ENCODE results near the gene IL9. TPM values are rescaled to one million over a fixed set of nuclear protein-coding genes. Genes with fewer than 3 reads are reported as not detected.

The IL9 gene
- total and polyA plus RNA-seq, 2 of the 4 experiments (the other 2 are of a cell fraction) = not detected

GRCh38 chr5:135891791-135892190, 3.9 kb downstream of the IL9 start:
- intact Hi-C loops (cut with micrococcal nuclease) (loop anchor here (1.0 kb wide), 1 partner anchor 167 kb away; no protein-coding TSS in a partner anchor), in situ Hi-C loops (cut with MboI; ENCODE audit: low sequenced_read_pairs) (no loop called here), dilution Hi-C loops (cut with HindIII; ENCODE audit: low sequenced_read_pairs, unreplicated experiment) (no loop called here)
- Histone ChIP-seq H4K20me1 (ENCODE audit: insufficient read depth, low read length) (no peaks in the 10 kb centered on the region), H3K79me1 (ENCODE audit: low read depth in 1 of 2, low read length in 2 of 2) (no peaks in the 10 kb centered on the region), H3K9me3 (ENCODE audit: control insufficient read depth, insufficient read depth, low read length) (no peaks in the 10 kb centered on the region), H3K18ac (ENCODE audit: low read depth, low read length) (no peak overlapping the region), H3K56ac (ENCODE audit: extremely low read depth, insufficient read depth, low read length) (no peak overlapping the region), H2BK20ac (ENCODE audit: low read depth, low read length) (no peak overlapping the region), H3K27ac (ENCODE audit: insufficient read depth, low read length) (no peak overlapping the region), H2BK15ac (ENCODE audit: low read depth, low read length) (no peak overlapping the region), H3K9ac (ENCODE audit: low read depth, low read length) (no peak overlapping the region), H3K4me2 (ENCODE audit: low read depth, low read length) (no peak overlapping the region), H2AK5ac (ENCODE audit: low read depth, low read length) (no peak overlapping the region), H3K4me3 (ENCODE audit: insufficient read depth, low read depth, low read length) (no peak overlapping the region), H3K9me1 (ENCODE audit: insufficient read depth, low read length) (no peaks in the 10 kb centered on the region), H4K91ac (ENCODE audit: insufficient read depth, low read depth, low read length) (no peak overlapping the region), H3K23ac (ENCODE audit: low read depth, low read length) (no peak overlapping the region), H2AFZ (replicated peaks; ENCODE audit: low read length, poor library complexity) (no peak overlapping the region), H3K4ac (ENCODE audit: low read depth, low read length) (no peak overlapping the region), H2BK5ac (ENCODE audit: low read depth, low read length, poor library complexity, severe bottlenecking) (no peak overlapping the region), H3K4me1 (ENCODE audit: control insufficient read depth, insufficient read depth, low read length) (peaks cover 9% of the 10 kb centered on the region; the same call in 1 of the 2 replicates), H4K5ac (ENCODE audit: low read depth, low read length) (no peak overlapping the region), H3K36me3 (ENCODE audit: control insufficient read depth, insufficient read depth, low read length) (no peaks in the 10 kb centered on the region), H2BK120ac (ENCODE audit: low read depth, low read length) (no peak overlapping the region), H2AK9ac (replicated peaks; ENCODE audit: low read depth, low read length, poor library complexity) (no peak overlapping the region), H3K14ac (replicated peaks; ENCODE audit: low read depth, low read length) (no peak overlapping the region), H3K27me3 (ENCODE audit: control insufficient read depth, insufficient read depth, low read length) (peaks cover 17% of the 10 kb centered on the region), H4K8ac (ENCODE audit: low read depth in 2 of 2, low read length in 2 of 2) (no peak overlapping the region)
- ATAC-seq (ENCODE audit: low read depth) (no peak), DNase-seq (no peak)
- CTCF ChIA-PET = interaction anchor here (0.7 to 1.9 kb wide), 7 partner anchors 9 to 282 kb away, joined by 3 to 8 read pairs (median 3); no protein-coding TSS in a partner anchor
- BruUV-seq (replicated peaks) = no TSS peak
- TF ChIP-seq SMC3 (IDR thresholded peaks at IDR 0.05; ENCODE audit: low read depth, low read length) (no peak), CEBPB (IDR thresholded peaks at IDR 0.05; ENCODE audit: low read depth, low read length) (no peak), RAD21 (IDR thresholded peaks at IDR 0.05; ENCODE audit: low read length) (no peak), POLR2A (IDR thresholded peaks at IDR 0.05; ENCODE audit: low read depth, low read length) (no peak), MAZ (IDR thresholded peaks at IDR 0.05; ENCODE audit: borderline replicate concordance, low read depth, low read length) (no peak), RFX5 (IDR thresholded peaks at IDR 0.05; ENCODE audit: low read depth, low read length) (no peak), CTCF (conservative IDR thresholded peaks at IDR 0.05; ENCODE audit: low read depth, low read length) (no peak)
- POLR2A ChIA-PET (ENCODE audit: unreplicated experiment) = no interaction called here

Measured in IMR-90 (cell line).